Measurements from ENCODE around the gene DDA1.
A peak's percentile ranks its signal among the peaks of the same experiment; 100 is the strongest.

Gene DDA1

DNA sequence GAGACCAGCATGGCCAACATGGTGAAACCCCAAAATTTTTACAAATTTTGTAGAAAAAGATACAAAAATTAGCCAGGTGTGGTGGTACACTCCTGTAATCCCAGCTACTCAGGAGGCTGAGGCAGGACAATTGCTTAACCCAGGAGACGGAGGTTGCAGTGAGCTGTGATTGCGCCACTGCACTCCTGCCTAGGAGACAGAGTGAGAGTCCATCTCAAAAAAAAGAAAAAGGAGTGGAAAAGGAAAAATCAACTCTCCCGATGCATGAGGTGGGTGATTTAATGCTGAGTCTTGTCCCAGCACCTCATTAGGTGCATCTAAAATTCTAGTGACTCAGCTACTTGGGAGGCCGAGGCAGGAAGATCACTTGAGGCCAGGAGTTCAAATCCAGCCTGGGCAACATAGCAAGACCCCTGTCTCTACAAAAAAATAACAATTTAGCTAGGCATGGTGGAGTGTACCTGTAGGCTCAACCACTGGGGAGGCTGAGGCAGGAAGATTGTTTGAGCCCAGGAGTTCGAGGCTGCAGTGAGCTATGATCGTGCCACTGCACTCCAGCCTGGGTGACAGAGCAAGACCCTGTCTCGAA is 47.8 kb downstream of the DDA1 start:
- TF ChIP-seq EP300 (IDR thresholded peaks at IDR 0.05; ENCODE audit: borderline replicate concordance), result no peak
- TF ChIP-seq FOXM1 (IDR thresholded peaks at IDR 0.05; ENCODE audit: borderline replicate concordance, low read depth), result no peak
- TF ChIP-seq YY1 (IDR thresholded peaks at IDR 0.05; ENCODE audit: low read depth), result no peak
- 0 out of 2 replicates have a peak, but pooled peaks have one; percentile 19 for TF ChIP-seq CEBPB (IDR thresholded peaks at IDR 0.05)

DNA sequence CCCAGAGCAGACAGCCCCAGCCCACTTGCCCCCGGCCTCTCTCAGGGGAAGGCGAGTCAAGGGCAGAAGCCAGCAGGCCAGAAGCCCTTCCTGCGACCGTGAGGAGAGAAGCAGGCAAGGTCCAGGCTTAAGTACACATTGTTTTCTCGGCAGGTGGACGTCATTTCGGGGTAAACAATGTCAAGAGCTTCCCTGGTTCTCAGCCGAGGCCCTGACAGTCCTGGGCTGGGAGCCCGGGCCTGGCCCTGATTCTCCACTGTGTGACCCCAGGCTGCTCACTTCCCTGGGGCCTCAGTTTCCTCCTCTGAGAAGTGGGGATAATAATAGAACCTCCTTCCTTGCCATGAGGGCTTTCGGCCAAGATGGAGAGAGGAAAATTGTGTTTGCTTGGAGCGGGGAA is 48.4 kb downstream of the DDA1 start:
- TF ChIP-seq EP300 (IDR thresholded peaks at IDR 0.05; ENCODE audit: borderline replicate concordance) (no peak), ZBTB7A (IDR thresholded peaks at IDR 0.05; ENCODE audit: low read depth) (no peak), YY1 (IDR thresholded peaks at IDR 0.05; ENCODE audit: low read depth) (no peak), TAF1 (IDR thresholded peaks at IDR 0.05; ENCODE audit: low read depth) (no peak), RAD21 (IDR thresholded peaks at IDR 0.05; ENCODE audit: low read depth) (no peak)

- TF ChIP-seq, protein P1, sequence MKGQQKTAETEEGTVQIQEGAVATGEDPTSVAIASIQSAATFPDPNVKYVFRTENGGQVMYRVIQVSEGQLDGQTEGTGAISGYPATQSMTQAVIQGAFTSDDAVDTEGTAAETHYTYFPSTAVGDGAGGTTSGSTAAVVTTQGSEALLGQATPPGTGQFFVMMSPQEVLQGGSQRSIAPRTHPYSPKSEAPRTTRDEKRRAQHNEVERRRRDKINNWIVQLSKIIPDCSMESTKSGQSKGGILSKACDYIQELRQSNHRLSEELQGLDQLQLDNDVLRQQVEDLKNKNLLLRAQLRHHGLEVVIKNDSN (IDR thresholded peaks at IDR 0.05), result no peak
- TF ChIP-seq, protein P2, sequence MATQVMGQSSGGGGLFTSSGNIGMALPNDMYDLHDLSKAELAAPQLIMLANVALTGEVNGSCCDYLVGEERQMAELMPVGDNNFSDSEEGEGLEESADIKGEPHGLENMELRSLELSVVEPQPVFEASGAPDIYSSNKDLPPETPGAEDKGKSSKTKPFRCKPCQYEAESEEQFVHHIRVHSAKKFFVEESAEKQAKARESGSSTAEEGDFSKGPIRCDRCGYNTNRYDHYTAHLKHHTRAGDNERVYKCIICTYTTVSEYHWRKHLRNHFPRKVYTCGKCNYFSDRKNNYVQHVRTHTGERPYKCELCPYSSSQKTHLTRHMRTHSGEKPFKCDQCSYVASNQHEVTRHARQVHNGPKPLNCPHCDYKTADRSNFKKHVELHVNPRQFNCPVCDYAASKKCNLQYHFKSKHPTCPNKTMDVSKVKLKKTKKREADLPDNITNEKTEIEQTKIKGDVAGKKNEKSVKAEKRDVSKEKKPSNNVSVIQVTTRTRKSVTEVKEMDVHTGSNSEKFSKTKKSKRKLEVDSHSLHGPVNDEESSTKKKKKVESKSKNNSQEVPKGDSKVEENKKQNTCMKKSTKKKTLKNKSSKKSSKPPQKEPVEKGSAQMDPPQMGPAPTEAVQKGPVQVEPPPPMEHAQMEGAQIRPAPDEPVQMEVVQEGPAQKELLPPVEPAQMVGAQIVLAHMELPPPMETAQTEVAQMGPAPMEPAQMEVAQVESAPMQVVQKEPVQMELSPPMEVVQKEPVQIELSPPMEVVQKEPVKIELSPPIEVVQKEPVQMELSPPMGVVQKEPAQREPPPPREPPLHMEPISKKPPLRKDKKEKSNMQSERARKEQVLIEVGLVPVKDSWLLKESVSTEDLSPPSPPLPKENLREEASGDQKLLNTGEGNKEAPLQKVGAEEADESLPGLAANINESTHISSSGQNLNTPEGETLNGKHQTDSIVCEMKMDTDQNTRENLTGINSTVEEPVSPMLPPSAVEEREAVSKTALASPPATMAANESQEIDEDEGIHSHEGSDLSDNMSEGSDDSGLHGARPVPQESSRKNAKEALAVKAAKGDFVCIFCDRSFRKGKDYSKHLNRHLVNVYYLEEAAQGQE (IDR thresholded peaks at IDR 0.05; ENCODE audit: low read depth), result no peak
- TF ChIP-seq YY1 (IDR thresholded peaks at IDR 0.05; ENCODE audit: low read depth) (no peak), TCF12 (IDR thresholded peaks at IDR 0.05; ENCODE audit: low read depth) (no peak), ZBTB7A (IDR thresholded peaks at IDR 0.05; ENCODE audit: low read depth) (no peak), EGR1 (IDR thresholded peaks at IDR 0.05) (no peak), NFIC (IDR thresholded peaks at IDR 0.05) (no peak), CEBPB (IDR thresholded peaks at IDR 0.05) (no peak), TEAD4 (IDR thresholded peaks at IDR 0.05) (no peak), CREB1 (IDR thresholded peaks at IDR 0.05; ENCODE audit: low read depth) (no peak), FOXM1 (IDR thresholded peaks at IDR 0.05; ENCODE audit: borderline replicate concordance, low read depth) (no peak), TAF1 (IDR thresholded peaks at IDR 0.05; ENCODE audit: low read depth) (no peak)
- TF ChIP-seq, protein P3, sequence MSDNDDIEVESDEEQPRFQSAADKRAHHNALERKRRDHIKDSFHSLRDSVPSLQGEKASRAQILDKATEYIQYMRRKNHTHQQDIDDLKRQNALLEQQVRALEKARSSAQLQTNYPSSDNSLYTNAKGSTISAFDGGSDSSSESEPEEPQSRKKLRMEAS (IDR thresholded peaks at IDR 0.05), result no peak
These were observed 49.0 kb downstream of the DDA1 start for GRCh38 chr19:17358395-17358794.

GRCh38 chr19:17359905-17360800 is 50.8 kb downstream of the DDA1 start:
- TF ChIP-seq FOXM1 (IDR thresholded peaks at IDR 0.05; ENCODE audit: borderline replicate concordance, low read depth) (no peak), CREB1 (IDR thresholded peaks at IDR 0.05; ENCODE audit: low read depth) (no peak), TAF1 (IDR thresholded peaks at IDR 0.05; ENCODE audit: low read depth) (no peak), CEBPB (IDR thresholded peaks at IDR 0.05) (no peak), EGR1 (IDR thresholded peaks at IDR 0.05) (no peak), YY1 (IDR thresholded peaks at IDR 0.05; ENCODE audit: low read depth) (no peak)
- TF ChIP-seq, protein P1 (IDR thresholded peaks at IDR 0.05), result no peak
- TF ChIP-seq, protein P2 (IDR thresholded peaks at IDR 0.05; ENCODE audit: low read depth), result no peak

DNA sequence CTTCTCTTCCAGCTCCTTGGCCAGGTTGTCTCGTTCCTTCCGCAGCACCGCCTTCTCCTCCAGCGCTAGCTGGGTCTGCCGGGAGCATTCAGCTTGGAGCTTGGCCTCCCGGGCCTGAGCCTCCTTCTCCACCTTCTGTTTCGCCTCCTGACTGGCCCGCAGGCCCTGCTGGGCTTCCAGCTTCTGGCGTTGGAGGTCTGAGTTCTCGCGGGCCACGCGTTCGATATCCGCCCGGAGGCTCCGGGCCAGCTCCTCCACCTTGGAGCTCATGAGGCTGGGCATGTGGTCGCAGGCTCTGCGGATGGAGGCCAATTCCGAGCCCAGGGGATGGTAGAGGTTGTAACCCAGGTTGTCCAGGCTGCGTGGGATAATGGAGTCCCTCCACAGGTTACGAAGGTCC is 56.0 kb downstream of the DDA1 start:
- no peak for TF ChIP-seq TCF12 (IDR thresholded peaks at IDR 0.05; ENCODE audit: low read depth)
- TF ChIP-seq RAD21 (IDR thresholded peaks at IDR 0.05; ENCODE audit: low read depth), result no peak
- no peak for TF ChIP-seq CEBPB (IDR thresholded peaks at IDR 0.05)
- no peak for TF ChIP-seq YY1 (IDR thresholded peaks at IDR 0.05; ENCODE audit: low read depth)
- no peak for TF ChIP-seq ZBTB7A (IDR thresholded peaks at IDR 0.05; ENCODE audit: low read depth)
- no peak for TF ChIP-seq CREB1 (IDR thresholded peaks at IDR 0.05; ENCODE audit: low read depth)
- TF ChIP-seq, protein P2 (IDR thresholded peaks at IDR 0.05; ENCODE audit: low read depth), result no peak
- no peak for TF ChIP-seq FOXM1 (IDR thresholded peaks at IDR 0.05; ENCODE audit: borderline replicate concordance, low read depth)
- TF ChIP-seq TEAD4 (IDR thresholded peaks at IDR 0.05), result no peak
- TF ChIP-seq, protein P3 (IDR thresholded peaks at IDR 0.05), result no peak
- TF ChIP-seq EGR1 (IDR thresholded peaks at IDR 0.05), result no peak
- no peak for TF ChIP-seq EP300 (IDR thresholded peaks at IDR 0.05; ENCODE audit: borderline replicate concordance)
- TF ChIP-seq NFIC (IDR thresholded peaks at IDR 0.05), result no peak
- TF ChIP-seq TAF1 (IDR thresholded peaks at IDR 0.05; ENCODE audit: low read depth), result no peak
- TF ChIP-seq, protein P1 (IDR thresholded peaks at IDR 0.05), result no peak
